HepG2 (cell line): Measurements from ENCODE around the gene ZNF554. TPM values are rescaled to one million over a fixed set of nuclear protein-coding genes. Genes with fewer than 3 reads are reported as not detected.

Experiments used
- AHDC1 ChIP-seq: sonication (generic); formaldehyde crosslinking; IDR thresholded peaks from 2 replicates; pipeline ENCODE4 v1.5.1; 2020; ENCODE audit warnings: mild to moderate bottlenecking, missing genetic modification reagents, borderline replicate concordance
- AKAP8 ChIP-seq: sonication (generic); formaldehyde crosslinking; IDR thresholded peaks from 2 replicates; pipeline ENCODE4 v1.5.1; 2020; ENCODE audit warnings: mild to moderate bottlenecking, missing genetic modification reagents
- DZIP1 ChIP-seq: sonication (generic); formaldehyde crosslinking; IDR thresholded peaks from 2 replicates; pipeline ENCODE4 v1.5.0; 2020; ENCODE audit warnings: mild to moderate bottlenecking, missing genetic modification reagents
- IKZF1 ChIP-seq: fragments of 450-650 bp; IDR thresholded peaks from 2 replicates; pipeline ENCODE4 v1.7.1; 2016
- PHF20 ChIP-seq: sonication (generic); formaldehyde crosslinking; IDR thresholded peaks from 2 replicates; pipeline ENCODE4 v1.5.0; 2020; ENCODE audit warnings: mild to moderate bottlenecking, missing genetic modification reagents
- POGK ChIP-seq: sonication (generic); formaldehyde crosslinking; conservative IDR thresholded peaks from 2 replicates; pipeline ENCODE4 v1.8.0; 2022; ENCODE audit warnings: mild to moderate bottlenecking, moderate library complexity, missing genetic modification reagents
- TOPORS ChIP-seq: sonication (generic); formaldehyde crosslinking; IDR thresholded peaks from 2 replicates; pipeline ENCODE4 v1.8.0; 2023; ENCODE audit warnings: mild to moderate bottlenecking, missing genetic modification reagents
- ZNF383 ChIP-seq: sonication (generic); formaldehyde crosslinking; IDR thresholded peaks from 2 replicates; pipeline ENCODE4 v1.4.0; 2020; ENCODE audit warnings: missing genetic modification reagents, mild to moderate bottlenecking, borderline replicate concordance
- ZNF75D ChIP-seq: sonication (generic); formaldehyde crosslinking; IDR thresholded peaks from 2 replicates; pipeline ENCODE4 v1.8.1; 2023; ENCODE audit warnings: missing genetic modification reagents, mild to moderate bottlenecking, borderline replicate concordance
- polyA plus RNA-seq, 8 experiments: library from polyadenylated mRNA; depleted of rRNA in 3 of 8; stranded (reverse) in 7 of 8; unstranded in 1 of 8; fragments of >200 nt; fragmentation: Illumina TruSeq in 4 of 8; extraction: Trizol in 4 of 8; gene quantifications; 2 replicates each; pipeline versions ENCODE4 v1.2.1 to v1.2.3, GENCODE V29; 2011 to 2016; ENCODE audit warnings: low read depth in 4 of 8, missing spikeins in 1 of 8, mixed read lengths in 1 of 8; ENCODE audit not compliant: insufficient read depth in 1 of 8
- total RNA-seq, 5 experiments: library from RNA; depleted of rRNA; stranded (reverse); fragments of >200 nt; fragmentation: Illumina TruSeq; extraction: Trizol; gene quantifications; 2 replicates each; pipeline ENCODE4 v1.2.3, GENCODE V29; 2016; ENCODE audit warnings: low read depth in 1 of 5
- TF ChIP-seq, protein P1 (sequence below): sonication (generic); formaldehyde crosslinking; IDR thresholded peaks from 2 replicates; pipeline ENCODE4 v1.4.0; 2020; ENCODE audit warnings: mild to moderate bottlenecking, missing genetic modification reagents
- TF ChIP-seq, protein P2 (sequence below): sonication (generic); IDR thresholded peaks from 2 replicates; pipeline ENCODE4 v1.6.1; 2016; ENCODE audit warnings: low read depth, borderline replicate concordance
- TF ChIP-seq, protein P3 (sequence below): sonication (generic); formaldehyde crosslinking; IDR thresholded peaks from 2 replicates; pipeline ENCODE4 v1.4.0; 2020; ENCODE audit warnings: missing genetic modification reagents
- TF ChIP-seq, protein P4 (sequence below): sonication (generic); formaldehyde crosslinking; IDR thresholded peaks from 2 replicates; pipeline ENCODE4 v1.5.0; 2020; ENCODE audit warnings: missing genetic modification reagents, mild to moderate bottlenecking, borderline replicate concordance

Gene ZNF554
- total and polyA plus RNA-seq, 2 of the 13 experiments (the other 11 are each of a cell fraction or from before 2014, with no cell fraction given), result 2.2 to 2.7 TPM

GRCh38 chr19:2790557-2791271 is 29.0 kb upstream of the ZNF554 start (continued):
- TF ChIP-seq AHDC1 (CRISPR knock-in tag) (peak; percentile 13; the same call in 1 of the 2 replicates), POGK (CRISPR knock-in tag) (no peak; the same call in 1 of the 2 replicates), PHF20 (CRISPR knock-in tag) (no peak; the same call in 1 of the 2 replicates), ZNF383 (CRISPR knock-in tag) (no peak), TOPORS (no peak), AKAP8 (no peak), IKZF1 (no peak), ZNF75D (CRISPR knock-in tag) (no peak), DZIP1 (0 out of 2 replicates have a peak, but pooled peaks have one; percentile 56)
- TF ChIP-seq, protein P1, sequence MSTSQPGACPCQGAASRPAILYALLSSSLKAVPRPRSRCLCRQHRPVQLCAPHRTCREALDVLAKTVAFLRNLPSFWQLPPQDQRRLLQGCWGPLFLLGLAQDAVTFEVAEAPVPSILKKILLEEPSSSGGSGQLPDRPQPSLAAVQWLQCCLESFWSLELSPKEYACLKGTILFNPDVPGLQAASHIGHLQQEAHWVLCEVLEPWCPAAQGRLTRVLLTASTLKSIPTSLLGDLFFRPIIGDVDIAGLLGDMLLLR (CRISPR knock-in tag), result peak; percentile 77; the same call in 1 of the 2 replicates
- TF ChIP-seq, protein P2, sequence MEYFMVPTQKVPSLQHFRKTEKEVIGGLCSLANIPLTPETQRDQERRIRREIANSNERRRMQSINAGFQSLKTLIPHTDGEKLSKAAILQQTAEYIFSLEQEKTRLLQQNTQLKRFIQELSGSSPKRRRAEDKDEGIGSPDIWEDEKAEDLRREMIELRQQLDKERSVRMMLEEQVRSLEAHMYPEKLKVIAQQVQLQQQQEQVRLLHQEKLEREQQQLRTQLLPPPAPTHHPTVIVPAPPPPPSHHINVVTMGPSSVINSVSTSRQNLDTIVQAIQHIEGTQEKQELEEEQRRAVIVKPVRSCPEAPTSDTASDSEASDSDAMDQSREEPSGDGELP, result 0 out of 2 replicates have a peak, but pooled peaks have one; percentile 31
- TF ChIP-seq, protein P3, sequence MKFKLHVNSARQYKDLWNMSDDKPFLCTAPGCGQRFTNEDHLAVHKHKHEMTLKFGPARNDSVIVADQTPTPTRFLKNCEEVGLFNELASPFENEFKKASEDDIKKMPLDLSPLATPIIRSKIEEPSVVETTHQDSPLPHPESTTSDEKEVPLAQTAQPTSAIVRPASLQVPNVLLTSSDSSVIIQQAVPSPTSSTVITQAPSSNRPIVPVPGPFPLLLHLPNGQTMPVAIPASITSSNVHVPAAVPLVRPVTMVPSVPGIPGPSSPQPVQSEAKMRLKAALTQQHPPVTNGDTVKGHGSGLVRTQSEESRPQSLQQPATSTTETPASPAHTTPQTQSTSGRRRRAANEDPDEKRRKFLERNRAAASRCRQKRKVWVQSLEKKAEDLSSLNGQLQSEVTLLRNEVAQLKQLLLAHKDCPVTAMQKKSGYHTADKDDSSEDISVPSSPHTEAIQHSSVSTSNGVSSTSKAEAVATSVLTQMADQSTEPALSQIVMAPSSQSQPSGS, result peak; percentile 81
- TF ChIP-seq, protein P4, sequence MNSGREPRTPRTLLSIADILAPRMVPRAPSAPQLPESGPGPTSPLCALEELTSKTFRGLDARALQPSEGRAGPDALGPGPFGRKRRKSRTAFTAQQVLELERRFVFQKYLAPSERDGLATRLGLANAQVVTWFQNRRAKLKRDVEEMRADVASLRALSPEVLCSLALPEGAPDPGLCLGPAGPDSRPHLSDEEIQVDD (CRISPR knock-in tag), result no peak
